ENCODE data around the gene PTPRJ.

GRCh38 chr11:48082771-48083170 lies 102.4 kb downstream of the PTPRJ start:
- no peak for TF ChIP-seq CTCF (conservative IDR thresholded peaks at IDR 0.05; ENCODE audit: low read depth, low read length)
- no peak for TF ChIP-seq EZH2 (IDR thresholded peaks at IDR 0.05; ENCODE audit: low read length, unreplicated experiment)
